ENCODE measurements around the gene ZNF311.

Gene ZNF311

DNA sequence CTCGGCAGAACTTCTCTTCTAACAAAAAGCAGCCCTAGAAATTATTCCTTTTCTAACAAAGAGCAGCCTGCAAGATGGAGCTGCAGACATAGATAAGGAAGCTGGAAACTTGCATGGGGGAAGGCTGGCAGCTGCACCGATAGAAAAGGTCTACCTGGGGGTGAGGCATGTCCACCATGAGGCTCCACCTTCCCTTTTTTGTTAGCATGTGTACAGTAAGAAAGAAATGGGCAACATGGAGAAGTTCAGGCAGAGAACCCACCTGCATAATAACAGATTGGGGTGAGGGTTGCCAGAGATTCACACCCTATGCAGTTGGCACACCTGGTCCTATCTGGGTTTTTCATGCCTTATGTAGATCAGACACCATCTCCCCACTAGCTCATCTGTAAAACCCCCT is 25.4 kb downstream of the ZNF311 start:
- DNase-seq (ENCODE audit: low read depth in 1 of 2, low spot score in 1 of 2) = peak in 1 of 2 experiments; percentile 47
- Histone ChIP-seq H3K4me3 (replicated peaks; ENCODE audit: insufficient read depth, low read length) (no peak overlapping the region), H3K27me3 (ENCODE audit: insufficient read depth, poor library complexity, severe bottlenecking) (no peaks in the 10 kb centered on the region), H3K27ac (replicated peaks) (no peak overlapping the region)
- TF ChIP-seq, protein P1, sequence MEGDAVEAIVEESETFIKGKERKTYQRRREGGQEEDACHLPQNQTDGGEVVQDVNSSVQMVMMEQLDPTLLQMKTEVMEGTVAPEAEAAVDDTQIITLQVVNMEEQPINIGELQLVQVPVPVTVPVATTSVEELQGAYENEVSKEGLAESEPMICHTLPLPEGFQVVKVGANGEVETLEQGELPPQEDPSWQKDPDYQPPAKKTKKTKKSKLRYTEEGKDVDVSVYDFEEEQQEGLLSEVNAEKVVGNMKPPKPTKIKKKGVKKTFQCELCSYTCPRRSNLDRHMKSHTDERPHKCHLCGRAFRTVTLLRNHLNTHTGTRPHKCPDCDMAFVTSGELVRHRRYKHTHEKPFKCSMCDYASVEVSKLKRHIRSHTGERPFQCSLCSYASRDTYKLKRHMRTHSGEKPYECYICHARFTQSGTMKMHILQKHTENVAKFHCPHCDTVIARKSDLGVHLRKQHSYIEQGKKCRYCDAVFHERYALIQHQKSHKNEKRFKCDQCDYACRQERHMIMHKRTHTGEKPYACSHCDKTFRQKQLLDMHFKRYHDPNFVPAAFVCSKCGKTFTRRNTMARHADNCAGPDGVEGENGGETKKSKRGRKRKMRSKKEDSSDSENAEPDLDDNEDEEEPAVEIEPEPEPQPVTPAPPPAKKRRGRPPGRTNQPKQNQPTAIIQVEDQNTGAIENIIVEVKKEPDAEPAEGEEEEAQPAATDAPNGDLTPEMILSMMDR (IDR thresholded peaks at IDR 0.05; ENCODE audit: insufficient read depth, low read length) = no peak
- TF ChIP-seq, protein P2, sequence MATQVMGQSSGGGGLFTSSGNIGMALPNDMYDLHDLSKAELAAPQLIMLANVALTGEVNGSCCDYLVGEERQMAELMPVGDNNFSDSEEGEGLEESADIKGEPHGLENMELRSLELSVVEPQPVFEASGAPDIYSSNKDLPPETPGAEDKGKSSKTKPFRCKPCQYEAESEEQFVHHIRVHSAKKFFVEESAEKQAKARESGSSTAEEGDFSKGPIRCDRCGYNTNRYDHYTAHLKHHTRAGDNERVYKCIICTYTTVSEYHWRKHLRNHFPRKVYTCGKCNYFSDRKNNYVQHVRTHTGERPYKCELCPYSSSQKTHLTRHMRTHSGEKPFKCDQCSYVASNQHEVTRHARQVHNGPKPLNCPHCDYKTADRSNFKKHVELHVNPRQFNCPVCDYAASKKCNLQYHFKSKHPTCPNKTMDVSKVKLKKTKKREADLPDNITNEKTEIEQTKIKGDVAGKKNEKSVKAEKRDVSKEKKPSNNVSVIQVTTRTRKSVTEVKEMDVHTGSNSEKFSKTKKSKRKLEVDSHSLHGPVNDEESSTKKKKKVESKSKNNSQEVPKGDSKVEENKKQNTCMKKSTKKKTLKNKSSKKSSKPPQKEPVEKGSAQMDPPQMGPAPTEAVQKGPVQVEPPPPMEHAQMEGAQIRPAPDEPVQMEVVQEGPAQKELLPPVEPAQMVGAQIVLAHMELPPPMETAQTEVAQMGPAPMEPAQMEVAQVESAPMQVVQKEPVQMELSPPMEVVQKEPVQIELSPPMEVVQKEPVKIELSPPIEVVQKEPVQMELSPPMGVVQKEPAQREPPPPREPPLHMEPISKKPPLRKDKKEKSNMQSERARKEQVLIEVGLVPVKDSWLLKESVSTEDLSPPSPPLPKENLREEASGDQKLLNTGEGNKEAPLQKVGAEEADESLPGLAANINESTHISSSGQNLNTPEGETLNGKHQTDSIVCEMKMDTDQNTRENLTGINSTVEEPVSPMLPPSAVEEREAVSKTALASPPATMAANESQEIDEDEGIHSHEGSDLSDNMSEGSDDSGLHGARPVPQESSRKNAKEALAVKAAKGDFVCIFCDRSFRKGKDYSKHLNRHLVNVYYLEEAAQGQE (IDR thresholded peaks at IDR 0.05; ENCODE audit: insufficient replicate concordance, low read depth) = no peak
- TF ChIP-seq SPI1 (IDR thresholded peaks at IDR 0.05; ENCODE audit: borderline replicate concordance, low read depth) (no peak), GABPA (IDR thresholded peaks at IDR 0.05; ENCODE audit: low read depth) (no peak), POLR2AphosphoS5 (IDR thresholded peaks at IDR 0.05; ENCODE audit: low read depth) (no peak)

DNA sequence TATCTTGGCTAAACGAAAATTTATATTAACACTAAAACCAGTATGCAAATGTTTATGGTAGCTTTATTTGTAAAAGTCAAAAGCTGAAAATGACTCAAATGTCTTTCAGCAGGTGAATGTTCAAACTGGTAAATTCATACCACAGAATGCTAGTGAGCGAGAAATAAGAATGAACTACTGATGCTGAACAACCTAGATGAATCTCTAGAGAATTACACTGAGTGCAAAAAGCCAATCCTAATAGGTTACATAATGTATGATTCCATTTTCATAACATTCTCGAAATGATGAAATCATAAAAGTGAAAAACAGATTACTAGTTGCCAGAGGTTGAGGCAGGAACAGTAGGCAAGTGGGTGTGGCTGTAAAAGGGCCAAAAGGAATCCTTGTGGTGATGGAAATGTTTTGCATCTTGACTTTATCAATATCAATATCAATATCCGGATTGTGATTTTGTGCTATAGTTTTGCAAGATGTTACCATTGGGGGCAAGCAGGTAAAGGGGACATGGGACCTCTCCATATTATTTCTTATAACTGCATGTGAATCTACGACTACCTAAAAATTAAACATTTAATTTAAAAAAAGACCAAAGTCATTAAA is 26.1 kb downstream of the ZNF311 start:
- TF ChIP-seq, protein P2 (IDR thresholded peaks at IDR 0.05; ENCODE audit: insufficient replicate concordance, low read depth) = no peak
- no peak for TF ChIP-seq SPI1 (IDR thresholded peaks at IDR 0.05; ENCODE audit: borderline replicate concordance, low read depth)
- TF ChIP-seq GABPA (IDR thresholded peaks at IDR 0.05; ENCODE audit: low read depth) = no peak
- TF ChIP-seq, protein P1 (IDR thresholded peaks at IDR 0.05; ENCODE audit: insufficient read depth, low read length) = no peak
- TF ChIP-seq POLR2AphosphoS5 (IDR thresholded peaks at IDR 0.05; ENCODE audit: low read depth) = no peak
- H3K27me3 ChIP-seq (ENCODE audit: insufficient read depth, poor library complexity, severe bottlenecking) = no peaks in the 10 kb centered on the region
- peak overlapping the region; percentile 92; the same call in 1 of the 2 replicates for H3K27ac ChIP-seq (replicated peaks)
- no peak overlapping the region for H3K4me3 ChIP-seq (replicated peaks; ENCODE audit: insufficient read depth, low read length)
- no peak for DNase-seq (ENCODE audit: low read depth in 1 of 2, low spot score in 1 of 2)

DNA sequence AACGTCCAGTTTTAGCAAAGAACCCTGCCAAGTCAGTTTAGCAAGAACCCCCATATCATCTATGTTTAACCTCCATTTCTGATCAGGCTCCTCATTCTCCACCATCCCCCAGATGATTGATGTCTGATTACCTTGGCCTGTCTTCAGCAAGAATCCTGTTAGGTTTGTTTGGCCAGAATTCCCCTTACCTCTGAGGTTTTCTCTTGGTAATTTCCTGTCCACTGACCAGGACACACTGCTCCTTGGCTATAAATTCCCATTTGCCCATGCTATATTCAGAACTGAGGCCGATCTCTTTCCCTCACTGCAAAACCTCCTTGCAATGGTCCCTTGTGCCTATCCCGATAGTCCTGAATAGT is 27.0 kb downstream of the ZNF311 start:
- no peak for DNase-seq (ENCODE audit: low read depth in 1 of 2, low spot score in 1 of 2)
- TF ChIP-seq GABPA (IDR thresholded peaks at IDR 0.05; ENCODE audit: low read depth) (no peak), POLR2AphosphoS5 (IDR thresholded peaks at IDR 0.05; ENCODE audit: low read depth) (no peak), SPI1 (IDR thresholded peaks at IDR 0.05; ENCODE audit: borderline replicate concordance, low read depth) (no peak)
- TF ChIP-seq, protein P2 (IDR thresholded peaks at IDR 0.05; ENCODE audit: insufficient replicate concordance, low read depth) = no peak
- TF ChIP-seq, protein P1 (IDR thresholded peaks at IDR 0.05; ENCODE audit: insufficient read depth, low read length) = no peak
- Histone ChIP-seq H3K27ac (replicated peaks) (peak overlapping the region; percentile 92), H3K4me3 (replicated peaks; ENCODE audit: insufficient read depth, low read length) (no peak overlapping the region), H3K27me3 (ENCODE audit: insufficient read depth, poor library complexity, severe bottlenecking) (no peaks in the 10 kb centered on the region)
